NCI-H2107 treated with DMSO at 0.1 percent for 48 hours (cell line): ENCODE measurements around the gene OR51L1.
A peak's percentile ranks its signal among the peaks of the same experiment; 100 is the strongest.
"Not testable (repeated sequence)": the region's sequence is repeated elsewhere in the genome, so short reads cannot be mapped to it uniquely, and the experiment has no call there.

Source experiments
- DNase-seq: peaks from one replicate; lab custom pipeline; 2025; ENCODE audit not compliant: unreplicated experiment; lab: John Stamatoyannopoulos, UW

OR51L1 gene, protein sequence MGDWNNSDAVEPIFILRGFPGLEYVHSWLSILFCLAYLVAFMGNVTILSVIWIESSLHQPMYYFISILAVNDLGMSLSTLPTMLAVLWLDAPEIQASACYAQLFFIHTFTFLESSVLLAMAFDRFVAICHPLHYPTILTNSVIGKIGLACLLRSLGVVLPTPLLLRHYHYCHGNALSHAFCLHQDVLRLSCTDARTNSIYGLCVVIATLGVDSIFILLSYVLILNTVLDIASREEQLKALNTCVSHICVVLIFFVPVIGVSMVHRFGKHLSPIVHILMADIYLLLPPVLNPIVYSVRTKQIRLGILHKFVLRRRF

DNA sequence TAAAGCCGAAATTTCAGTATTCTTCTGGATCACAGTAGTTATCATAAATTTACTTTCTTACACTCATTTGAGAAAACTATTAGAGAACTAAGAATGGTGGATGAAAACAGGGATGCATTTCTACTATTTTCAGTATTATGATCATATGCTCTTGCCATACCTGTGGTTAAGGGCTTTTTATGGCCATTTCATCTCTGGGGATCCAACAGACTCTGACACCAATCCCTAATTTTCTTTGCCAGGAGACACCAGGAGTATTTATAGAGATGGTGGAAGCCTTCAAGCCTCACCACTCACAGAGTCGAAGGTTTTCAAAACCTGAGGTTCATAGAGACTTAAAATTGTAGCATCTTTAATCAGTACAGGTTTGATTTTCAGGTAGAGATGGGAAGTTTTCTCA, at the start of gene OR51L1:
OR51L1 (plus strand) TSS at position 301 of the 400 bp plus-strand sequence. CDS start 4,132 bp downstream, outside the sequence.
- no peak for DNase-seq

DNA sequence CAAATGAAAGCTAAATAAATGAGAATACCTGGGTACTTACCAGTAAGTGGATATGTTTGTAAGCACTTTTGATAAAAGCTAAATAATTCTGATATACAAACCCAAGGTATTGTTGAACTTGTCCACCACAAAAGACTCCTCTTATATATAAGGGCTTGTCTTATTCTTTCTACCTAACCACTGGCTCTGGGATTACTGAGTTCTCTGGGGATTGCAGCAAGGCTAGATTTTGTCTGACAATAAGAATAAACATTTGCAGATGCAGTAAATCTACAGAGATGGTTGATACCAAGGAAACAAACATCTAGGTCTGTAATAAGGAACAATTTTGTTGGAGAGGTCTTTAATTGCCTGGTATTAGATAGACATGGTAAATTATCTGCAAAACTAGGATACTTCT, 47.1 kb upstream of the OR51L1 start, which contains the start of gene OR51A4:
OR51A4 (minus strand) TSS at position 101 of the 400 bp plus-strand sequence. CDS start 505 bp downstream, outside the sequence.
- DNase-seq = no peak

DNA sequence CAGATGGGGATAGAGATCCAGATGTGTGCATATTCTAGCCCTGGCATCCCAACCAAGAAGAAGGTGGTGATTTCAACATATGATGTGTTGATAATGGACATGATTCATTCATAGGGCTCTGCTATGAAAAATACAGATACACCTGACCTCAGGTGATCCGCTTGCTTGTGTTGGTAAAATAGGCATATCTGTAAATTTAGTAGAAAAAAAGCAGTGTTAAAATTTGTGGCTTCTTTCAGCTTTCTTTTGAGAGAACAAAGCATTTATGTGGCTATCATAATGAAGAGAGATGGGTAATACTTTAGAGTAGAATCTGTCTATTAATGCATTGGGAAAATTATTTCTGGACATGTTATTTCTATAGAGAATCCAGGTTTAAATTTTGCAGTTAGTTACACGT, 39.0 kb upstream of the OR51L1 start, which contains the start of gene OR51A2:
OR51A2 (minus strand) TSS at position 101 of the 400 bp plus-strand sequence; CDS start at position 101, 0 bp downstream.
- DNase-seq = not testable (repeated sequence)

DNA sequence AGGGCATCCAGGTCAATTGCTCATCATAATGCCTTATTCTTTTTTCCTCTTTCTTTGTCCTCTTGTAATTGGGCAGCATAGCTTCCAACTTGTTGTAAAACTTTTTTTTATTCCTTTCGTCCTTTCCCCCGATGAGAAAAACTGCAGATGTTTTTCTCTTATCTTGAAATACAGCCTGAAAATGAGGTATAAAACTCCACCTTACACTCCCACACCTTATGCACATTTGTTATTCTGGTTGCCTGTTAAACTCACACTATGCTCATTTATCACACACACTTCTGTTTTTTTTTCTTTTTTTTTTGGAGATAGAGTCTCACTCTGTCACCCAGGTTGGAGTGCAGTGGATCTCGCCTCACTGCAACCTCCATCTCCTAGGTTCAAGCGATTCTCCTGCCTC, 37.3 kb upstream of the OR51L1 start:
- DNase-seq = no peak

DNA sequence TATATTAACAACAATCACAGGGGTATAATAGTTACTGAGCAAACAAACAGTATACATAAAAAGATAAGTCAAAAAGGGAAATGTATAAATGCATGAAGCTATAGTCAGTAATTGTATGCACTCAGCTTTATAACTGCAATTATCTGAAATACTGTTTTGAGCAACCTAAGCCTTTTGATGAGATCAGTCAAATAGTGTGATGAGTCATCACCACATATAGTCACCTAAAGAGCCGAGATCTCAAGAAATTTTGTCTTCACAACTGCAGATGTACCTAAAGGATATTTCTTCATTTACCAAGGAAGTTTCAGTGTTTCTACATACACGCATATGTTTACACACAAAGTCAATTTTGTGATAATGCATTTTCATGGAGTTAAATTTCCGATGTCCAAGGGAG, 33.8 kb upstream of the OR51L1 start:
- no peak for DNase-seq

DNA sequence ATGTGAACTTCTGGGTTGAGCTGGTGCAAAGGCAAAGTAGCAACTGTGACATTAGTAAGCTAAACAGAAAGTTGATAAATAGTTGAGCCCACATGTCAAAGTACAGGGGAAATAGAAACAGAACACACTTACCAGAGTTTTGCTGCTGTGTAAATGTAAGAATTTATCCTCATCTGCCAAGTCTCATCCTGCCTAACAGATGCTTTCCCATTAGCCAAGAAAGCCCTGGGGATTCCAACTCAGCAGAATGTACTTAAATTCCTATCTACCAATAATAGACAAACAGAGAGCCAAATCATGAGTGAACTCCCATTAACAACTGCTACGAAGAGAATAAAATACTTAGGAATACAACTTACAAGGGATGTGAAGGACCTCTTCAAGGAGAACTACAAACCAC, 31.8 kb upstream of the OR51L1 start:
- no peak for DNase-seq

DNA sequence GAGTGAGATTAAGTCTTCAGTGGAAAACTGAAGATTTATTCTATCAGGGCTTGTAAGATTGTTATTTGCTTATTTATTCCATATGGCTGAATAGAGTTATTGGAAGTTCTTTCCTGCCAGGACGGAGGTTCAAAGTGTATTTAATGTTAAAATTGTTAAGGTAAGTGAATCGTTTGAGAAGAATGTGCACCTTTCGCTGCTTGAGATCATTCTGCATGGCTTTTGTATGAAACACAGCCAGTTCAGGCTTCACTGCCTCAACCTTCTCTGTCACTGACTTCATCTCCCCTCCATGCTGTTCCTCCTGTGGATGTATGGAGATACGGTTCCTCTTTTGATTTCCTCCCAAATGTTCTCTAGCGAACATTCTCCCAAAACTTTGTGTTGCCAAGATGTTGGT, 19.2 kb upstream of the OR51L1 start:
- no peak for DNase-seq

DNA sequence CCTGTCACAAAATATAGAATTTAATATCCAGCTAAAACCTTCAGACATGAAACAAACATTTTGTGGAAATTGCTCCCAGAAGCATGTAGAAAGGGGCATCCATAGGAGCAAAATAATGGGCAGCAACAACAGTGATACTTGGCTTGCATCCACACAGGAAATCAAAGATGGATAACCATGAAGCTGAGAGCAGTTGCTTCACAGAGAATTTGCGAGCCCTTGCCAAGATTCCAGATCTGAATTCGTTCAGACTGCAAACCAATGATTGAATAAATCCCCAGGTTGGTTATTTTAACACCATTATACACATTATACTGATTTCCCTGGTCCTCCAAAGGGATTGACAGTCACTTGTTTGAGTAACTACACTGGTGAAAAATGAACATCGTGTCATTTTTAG, 15.6 kb upstream of the OR51L1 start:
- DNase-seq = no peak

DNA sequence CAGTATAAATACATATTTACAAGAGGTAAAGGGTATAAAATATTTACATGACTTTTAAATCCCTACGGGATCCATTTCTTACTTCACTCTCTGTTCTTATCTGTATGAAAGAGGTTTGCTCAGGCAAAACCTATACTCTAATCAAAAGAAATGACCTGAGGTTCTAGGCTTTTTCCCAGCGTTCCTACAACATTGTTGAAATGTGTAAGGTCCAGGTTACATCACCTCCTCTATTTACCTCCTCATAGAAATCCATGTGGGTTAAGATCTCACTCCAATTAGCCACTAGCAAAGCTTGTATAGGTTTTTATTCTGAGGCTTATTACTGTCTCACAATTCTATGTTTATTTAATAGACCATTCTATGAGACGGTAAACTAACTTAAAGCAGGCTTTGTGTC, 12.0 kb upstream of the OR51L1 start:
- DNase-seq = no peak

DNA sequence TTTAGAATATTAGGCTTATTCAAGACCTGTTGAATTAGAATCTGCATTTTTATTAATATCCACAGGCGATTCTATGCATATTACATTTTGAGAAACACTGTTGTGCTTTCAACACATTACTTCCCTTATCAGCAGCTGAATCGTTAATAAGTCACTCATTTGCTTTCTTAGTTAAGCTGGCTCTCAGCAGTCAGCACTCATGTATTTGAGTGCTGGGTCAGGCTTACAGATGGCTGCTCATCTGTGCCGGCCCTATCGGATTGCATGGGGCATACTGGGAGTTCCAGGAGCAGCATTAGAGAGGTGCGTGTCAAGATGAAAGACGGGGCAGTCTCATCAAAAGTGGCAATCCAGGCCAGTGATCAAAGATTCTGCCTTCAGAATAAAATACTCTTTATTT, 10.8 kb upstream of the OR51L1 start:
- DNase-seq = no peak

DNA sequence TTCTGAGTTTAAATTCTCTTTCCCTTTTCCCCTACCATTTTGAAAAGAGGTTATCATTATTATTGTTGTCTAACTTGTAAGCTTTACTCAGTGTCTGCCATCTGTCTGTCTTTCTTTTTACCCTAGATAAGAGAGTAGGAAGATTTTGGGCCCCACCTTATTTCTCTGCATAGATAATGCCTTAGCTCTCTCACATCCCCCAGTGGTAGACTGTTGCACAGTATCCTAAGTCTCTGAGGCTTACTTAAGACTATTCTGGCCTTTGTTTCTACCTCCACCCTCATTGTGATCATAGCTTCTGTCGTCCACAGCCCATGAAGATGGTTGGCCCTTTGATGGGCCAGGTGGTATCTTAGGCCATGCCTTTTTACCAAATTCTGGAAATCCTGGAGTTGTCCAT, 3.6 kb upstream of the OR51L1 start:
- no peak for DNase-seq

DNA sequence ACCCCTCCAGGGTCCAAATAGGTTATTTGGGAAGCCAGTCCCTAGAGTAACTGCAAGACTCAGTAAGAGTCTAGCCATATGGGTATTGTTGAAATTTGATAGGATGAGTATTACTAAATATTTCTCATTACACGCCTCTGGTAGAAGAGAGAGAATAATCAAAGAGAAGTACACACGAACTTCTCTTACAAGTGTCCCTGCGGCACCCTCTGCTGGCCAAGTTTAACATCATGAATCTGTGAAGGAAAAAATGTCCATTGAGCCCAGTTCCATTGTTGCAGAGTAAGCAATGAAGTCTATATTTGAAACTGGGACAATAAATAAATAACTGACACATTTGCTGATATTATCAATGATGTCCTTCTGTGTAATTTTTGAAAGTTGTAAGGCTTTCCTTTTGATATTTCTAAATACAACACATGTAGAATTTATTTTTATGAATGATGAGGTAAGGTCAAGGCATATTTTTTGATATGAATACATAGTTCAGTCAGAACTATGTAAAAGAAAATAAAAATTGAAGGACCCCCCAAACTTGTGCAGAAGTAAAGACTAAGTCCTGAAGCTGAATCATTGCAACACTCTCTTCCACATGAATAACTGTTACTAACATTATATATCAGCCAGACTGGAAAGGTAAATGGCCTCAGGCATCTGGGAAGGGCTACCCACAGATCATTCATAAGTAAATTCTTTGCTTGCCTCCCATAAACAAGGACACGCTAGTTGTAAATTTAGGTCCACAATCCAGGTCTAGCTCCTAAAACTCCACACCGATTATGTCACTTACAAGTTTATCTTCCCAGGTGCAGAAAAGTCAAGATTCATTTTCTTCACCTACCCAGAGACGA, 10.0 kb downstream of the OR51L1 start:
- peak; percentile 3 for DNase-seq

DNA sequence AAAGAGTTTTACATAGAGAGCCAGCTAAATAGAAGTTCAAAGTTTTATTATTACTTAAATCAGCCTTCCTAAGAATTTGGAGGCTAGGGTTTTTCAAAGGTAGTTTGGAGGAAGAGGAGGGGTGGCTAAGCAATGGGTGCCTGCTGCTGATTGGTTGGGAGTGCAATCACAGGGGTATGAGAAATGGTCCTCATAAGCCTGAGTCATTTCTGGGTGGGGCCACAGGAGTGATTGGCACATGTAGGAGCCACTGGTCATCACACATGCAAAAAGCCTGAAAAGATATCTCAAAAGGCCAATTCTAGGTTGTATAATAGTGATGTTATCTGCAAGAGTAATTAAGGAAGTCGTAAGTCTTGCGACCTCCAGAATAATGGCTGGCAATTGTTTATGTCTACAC, 12.9 kb downstream of the OR51L1 start:
- DNase-seq = no peak

DNA sequence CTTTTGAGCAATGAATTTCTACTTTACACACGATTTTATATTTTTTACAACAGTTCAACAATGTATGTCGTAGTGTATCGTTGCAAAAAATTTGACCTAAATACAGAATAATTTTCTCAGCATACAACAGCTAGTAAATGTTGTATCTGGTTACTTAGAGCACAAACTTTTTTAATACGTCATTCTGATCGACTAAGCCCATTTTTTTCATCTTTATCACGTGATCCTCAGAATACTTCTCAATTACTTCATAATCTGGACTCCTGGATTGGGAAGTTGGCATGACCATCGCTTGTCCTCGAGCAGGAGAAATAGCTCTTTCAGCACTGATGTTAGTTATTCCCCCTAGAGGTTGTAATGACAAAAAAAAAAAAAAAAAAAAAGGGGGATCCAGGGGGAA, 16.6 kb downstream of the OR51L1 start:
- no peak for DNase-seq

DNA sequence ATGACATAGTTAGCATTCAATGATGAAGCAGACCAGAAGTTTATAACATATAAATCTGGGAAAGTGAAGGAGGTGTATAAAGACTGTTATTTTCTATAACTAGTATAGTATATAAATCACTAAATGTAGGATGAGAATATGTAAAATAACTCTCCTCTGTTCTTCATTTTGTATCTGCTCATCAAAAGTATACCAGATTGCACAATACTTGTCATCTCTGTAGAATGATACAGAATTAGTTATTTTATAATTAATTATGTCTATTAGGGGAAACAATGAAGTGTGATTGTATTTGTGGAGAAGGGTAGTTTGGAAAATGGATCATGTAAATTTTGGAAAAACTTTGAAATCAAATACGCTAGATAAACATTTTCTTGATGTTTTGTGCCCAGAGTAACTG, 18.4 kb downstream of the OR51L1 start:
- no peak for DNase-seq

DNA sequence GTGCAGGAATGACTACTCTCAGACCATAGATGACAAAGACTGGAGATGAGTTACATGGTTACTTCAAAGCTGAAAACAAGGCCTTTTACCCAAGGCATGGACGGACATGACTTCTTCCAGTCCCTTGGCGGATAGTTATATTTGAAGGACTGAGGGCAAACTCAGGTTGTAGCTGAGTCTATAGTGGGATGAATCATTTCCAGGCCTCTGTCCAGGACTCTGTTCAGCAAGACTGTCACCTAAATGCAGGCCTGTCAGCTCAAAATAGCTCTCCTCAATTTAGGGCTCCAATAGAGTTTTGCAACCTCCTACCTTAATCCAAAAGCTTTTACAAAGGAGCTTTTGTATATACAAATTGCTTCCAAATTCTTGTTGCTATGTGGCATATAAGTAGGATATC, 27.3 kb downstream of the OR51L1 start:
- no peak for DNase-seq

DNA sequence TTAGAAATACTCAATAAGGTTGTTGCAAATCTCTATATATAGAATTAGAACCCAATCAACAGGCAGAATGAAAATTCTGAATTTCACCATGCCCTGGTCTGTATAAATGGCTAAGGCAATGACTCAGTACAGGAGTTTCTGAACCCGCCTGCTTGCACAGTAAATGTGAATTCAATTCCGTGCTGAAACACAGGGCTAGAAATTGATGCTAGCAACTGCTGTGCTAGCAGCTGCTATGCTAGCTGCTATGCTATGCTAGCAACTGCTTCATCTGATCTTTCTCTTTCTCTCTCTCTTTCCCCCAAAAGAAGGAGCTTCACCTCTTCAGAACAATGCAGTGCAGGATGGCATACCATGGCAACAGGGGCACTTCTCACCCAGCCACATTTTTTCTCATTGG, 42.0 kb downstream of the OR51L1 start:
- no peak for DNase-seq

DNA sequence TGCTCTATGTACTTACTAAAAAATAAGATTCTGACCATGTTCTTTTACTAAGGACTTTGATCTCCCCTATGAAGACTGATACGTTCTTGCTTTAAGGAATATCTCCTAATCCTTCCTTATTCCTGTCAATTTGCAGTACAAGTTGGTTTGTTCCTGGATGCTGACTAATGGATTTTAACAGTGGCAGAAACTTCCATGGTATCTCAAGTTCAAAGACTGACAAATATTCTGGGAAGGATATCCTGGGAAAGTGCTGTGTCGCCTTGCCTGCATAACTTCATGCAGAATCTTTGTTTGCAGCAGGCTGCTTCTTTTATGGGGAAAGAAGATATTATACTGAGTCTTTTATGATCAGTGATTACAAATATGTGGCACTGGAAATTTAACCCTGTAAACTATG, 43.3 kb downstream of the OR51L1 start:
- no peak for DNase-seq

DNA sequence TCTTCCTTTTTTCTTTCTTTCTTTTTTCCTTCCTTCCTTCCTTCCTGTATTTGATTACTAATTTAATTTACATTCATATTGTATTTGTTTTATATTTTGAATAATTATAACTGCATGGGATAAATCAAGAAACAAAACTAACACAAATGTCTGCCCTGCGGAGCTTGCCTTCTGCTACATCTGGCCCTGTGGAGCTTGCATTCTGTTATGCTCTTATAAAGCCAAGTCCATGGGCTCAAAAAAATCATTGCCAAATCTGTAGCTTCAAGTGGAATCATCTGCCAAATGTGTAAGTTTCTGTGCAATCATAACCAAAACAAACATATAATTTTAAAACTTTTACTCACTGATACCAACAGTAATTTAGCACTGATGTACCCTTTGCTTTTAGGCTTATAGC, 43.7 kb downstream of the OR51L1 start:
- DNase-seq = no peak

DNA sequence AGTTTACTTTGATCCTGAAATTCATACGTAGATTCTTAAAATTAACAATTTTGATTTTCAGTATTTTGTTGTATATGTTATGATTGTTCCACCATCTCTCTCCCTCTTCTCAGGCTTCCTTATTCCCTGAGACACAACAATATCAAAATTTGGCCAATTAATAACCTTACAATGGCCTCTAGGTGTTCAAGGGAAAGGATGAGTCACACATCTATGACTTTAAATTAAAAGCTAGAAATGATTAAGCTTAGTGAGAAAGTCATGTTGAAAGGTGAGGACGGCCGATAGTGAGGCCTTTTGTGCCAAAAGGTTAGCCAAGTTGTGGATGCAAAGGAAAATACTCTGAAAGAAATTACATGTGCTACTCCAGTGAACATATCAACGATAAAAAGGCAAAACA, 46.2 kb downstream of the OR51L1 start:
- DNase-seq = no peak

DNA sequence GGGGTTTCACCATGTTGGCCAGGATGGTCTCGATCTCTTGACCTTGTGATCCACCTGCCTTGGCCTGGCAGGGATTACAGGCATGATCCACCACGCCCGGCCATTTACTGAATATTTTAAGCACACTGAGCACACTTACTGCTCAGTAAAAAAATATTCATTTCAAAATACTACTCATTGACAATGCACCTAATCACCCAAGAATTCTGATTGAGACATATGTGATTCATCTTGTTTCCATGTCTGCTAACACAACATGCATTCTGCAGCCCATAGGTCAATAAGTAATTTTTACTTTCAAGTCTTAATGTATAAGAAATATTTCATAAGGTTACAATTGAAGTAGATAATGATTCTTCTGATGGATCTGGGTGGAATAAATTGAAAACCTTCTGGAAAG, 47.4 kb downstream of the OR51L1 start:
- no peak for DNase-seq

DNA sequence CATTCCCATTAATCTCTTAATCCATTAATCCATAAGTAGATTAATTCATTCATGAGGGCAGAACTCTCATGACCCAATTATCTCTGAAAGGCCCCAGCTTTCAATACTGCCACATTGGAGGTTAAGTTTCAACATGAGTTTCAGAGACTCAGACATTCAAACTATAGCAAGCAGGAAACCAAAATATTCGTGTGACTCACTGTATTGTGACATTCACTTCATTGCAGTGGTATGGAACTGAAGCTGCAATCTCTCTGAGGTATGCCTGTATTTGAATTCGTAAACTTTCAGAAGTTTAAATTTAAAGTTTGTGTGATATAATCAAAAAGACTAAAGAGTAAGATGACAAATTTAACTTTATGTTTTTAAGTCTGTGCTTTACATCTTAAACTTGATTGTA, 48.7 kb downstream of the OR51L1 start:
- DNase-seq = no peak
